H1 (cell line): ENCODE data around the gene STX7. TPM values are rescaled to one million over a fixed set of nuclear protein-coding genes. Genes with fewer than 3 reads are reported as not detected.

ENCODE experiments used
- CTCF ChIA-PET: fragments of 300-600 bp; sonication (Branson Sonifier 250); formaldehyde crosslinking; loops from one replicate; lab custom pipeline; 2021; ENCODE audit not compliant: partially characterized antibody; lab: Charles Lee
- POLR2A ChIA-PET: fragments of 300-600 bp; sonication (Branson Sonifier 250); formaldehyde crosslinking; loops from one replicate; lab custom pipeline; 2021; ENCODE audit warnings: inconsistent platforms; ENCODE audit not compliant: partially characterized antibody; lab: Charles Lee
- DNase-seq, 2 experiments: peaks; one replicate each; pipeline versions ENCODE4 v3.0.0 to v3.0.0-alpha.2; 2010 to 2022; ENCODE audit warnings: low spot score in 2 of 2, low read depth in 1 of 2, mixed read lengths in 1 of 2
- FAIRE-seq: peaks from 2 replicates; lab custom pipeline; 2011; peaks lifted over from hg19 to GRCh38; lab: Jason Lieb, UNC
- H2AFZ ChIP-seq: 2 replicates; pipeline ENCODE4 v1.8.1; 2012; ENCODE audit warnings: low read length, inconsistent platforms
- H2AK5ac ChIP-seq: 2 replicates; pipeline ENCODE4 v1.6.1; 2013; ENCODE audit warnings: low read depth, low read length
- H2BK120ac ChIP-seq: replicated peaks from 2 replicates; pipeline ENCODE3; 2013; ENCODE audit warnings: low read depth, low read length, inconsistent platforms
- H2BK12ac ChIP-seq: 2 replicates; pipeline ENCODE4 v1.6.1; 2013; ENCODE audit warnings: low read depth, low read length
- H2BK15ac ChIP-seq: 2 replicates; pipeline ENCODE4 v1.6.1; 2013; ENCODE audit warnings: low read length
- H2BK20ac ChIP-seq: 2 replicates; pipeline ENCODE4 v1.6.1; 2013; ENCODE audit warnings: low read length
- H2BK5ac ChIP-seq: 2 replicates; pipeline ENCODE4 v1.6.1; 2013; ENCODE audit warnings: low read depth, low read length
- H3K14ac ChIP-seq: 2 replicates; pipeline ENCODE4 v1.6.1; 2013; ENCODE audit warnings: inconsistent platforms; ENCODE audit not compliant: insufficient read length
- H3K18ac ChIP-seq: 2 replicates; pipeline ENCODE4 v1.6.1; 2013; ENCODE audit warnings: low read length; ENCODE audit errors: extremely low read depth
- H3K23ac ChIP-seq: 2 replicates; pipeline ENCODE4 v1.6.1; 2013; ENCODE audit warnings: inconsistent platforms; ENCODE audit not compliant: insufficient read length
- H3K23me2 ChIP-seq: 2 replicates; pipeline ENCODE4 v1.6.1; 2013; ENCODE audit warnings: low read depth, low read length
- H3K27ac ChIP-seq: 2 replicates; pipeline ENCODE4 v1.6.1; 2011; ENCODE audit warnings: low read depth, low read length, inconsistent platforms
- H3K27me3 ChIP-seq, 4 experiments: replicated peaks in 1 of 4; 1 replicate in 1 of 4; 2 replicates in 3 of 4; pipeline versions ENCODE4 v1.6.1 to v1.8.1; 2011 to 2013; ENCODE audit warnings: low read length in 3 of 4, mild to moderate bottlenecking in 3 of 4, inconsistent platforms in 2 of 4, mixed read lengths in 2 of 4, moderate library complexity in 1 of 4; ENCODE audit not compliant: control insufficient read depth in 3 of 4, insufficient read depth in 3 of 4; ENCODE audit errors: extremely low read depth in 1 of 4
- H3K36me3 ChIP-seq, 4 experiments: 2 replicates each; pipeline versions ENCODE4 v1.6.1 to v1.8.1; 2011 to 2013; ENCODE audit warnings: mild to moderate bottlenecking in 4 of 4, low read length in 3 of 4, moderate library complexity in 2 of 4, control low read depth in 1 of 4, inconsistent platforms in 1 of 4; ENCODE audit not compliant: insufficient read depth in 4 of 4, control insufficient read depth in 2 of 4
- H3K4ac ChIP-seq: replicated peaks from 2 replicates; pipeline ENCODE3; 2013; ENCODE audit warnings: low read length, low read depth, mixed read lengths, inconsistent platforms; ENCODE audit not compliant: insufficient read length
- H3K4me1 ChIP-seq, 4 experiments: replicated peaks in 1 of 4; 1 replicate in 1 of 4; 2 replicates in 3 of 4; pipeline versions ENCODE4 v1.6.1 to v1.8.1; 2011 to 2013; ENCODE audit warnings: low read length in 3 of 4, inconsistent platforms in 2 of 4, mixed read lengths in 1 of 4; ENCODE audit not compliant: insufficient read depth in 4 of 4, control insufficient read depth in 3 of 4
- H3K4me2 ChIP-seq, 2 experiments: 2 replicates each; pipeline versions ENCODE4 v1.6.1 to v1.8.1; 2011 to 2013; ENCODE audit warnings: low read depth in 2 of 2, low read length in 2 of 2, control low read depth in 1 of 2, inconsistent platforms in 1 of 2, mild to moderate bottlenecking in 1 of 2; ENCODE audit not compliant: insufficient read depth in 1 of 2
- H3K4me3 ChIP-seq, 4 experiments: fragments of 200-600, 300-600 bp in 1 of 4; sonication (generic), shearing (Covaris generic), sonication (Bioruptor Twin) in 1 of 4; 2 replicates each; pipeline versions ENCODE4 v1.5.1 to v1.8.1; 2011 to 2016; ENCODE audit warnings: low read length in 4 of 4, low read depth in 3 of 4, control low read depth in 2 of 4, inconsistent platforms in 2 of 4, mild to moderate bottlenecking in 2 of 4, mixed read lengths in 1 of 4, moderate library complexity in 1 of 4; ENCODE audit not compliant: insufficient read depth in 2 of 4; ENCODE audit errors: extremely low read depth in 1 of 4
- H3K56ac ChIP-seq: replicated peaks from 2 replicates; pipeline ENCODE3; 2013; ENCODE audit warnings: low read depth, mild to moderate bottlenecking, mixed read lengths, low read length, inconsistent platforms; ENCODE audit not compliant: insufficient read length
- H3K79me1 ChIP-seq: 2 replicates; pipeline ENCODE4 v1.6.1; 2013; ENCODE audit warnings: low read depth, low read length, control low read depth
- H3K79me2 ChIP-seq, 2 experiments: 2 replicates each; pipeline versions ENCODE4 v1.6.1 to v1.8.1; 2012 to 2013; ENCODE audit warnings: low read length in 2 of 2, mild to moderate bottlenecking in 2 of 2, inconsistent platforms in 1 of 2; ENCODE audit not compliant: insufficient read depth in 2 of 2, control insufficient read depth in 1 of 2
- H3K9ac ChIP-seq, 4 experiments: replicated peaks in 1 of 4; 1 replicate in 1 of 4; 2 replicates in 3 of 4; pipeline versions ENCODE4 v1.6.1 to v1.8.1; 2011 to 2013; ENCODE audit warnings: low read depth in 3 of 4, low read length in 3 of 4, control low read depth in 2 of 4, mild to moderate bottlenecking in 2 of 4, moderate library complexity in 2 of 4, inconsistent platforms in 1 of 4; ENCODE audit errors: extremely low read depth in 1 of 4
- H3K9me3 ChIP-seq, 2 experiments: 2 replicates each; pipeline versions ENCODE4 v1.6.1 to v1.8.1; 2012 to 2013; ENCODE audit warnings: mild to moderate bottlenecking in 2 of 2, moderate library complexity in 2 of 2, control low read depth in 1 of 2, inconsistent platforms in 1 of 2, low read depth in 1 of 2, low read length in 1 of 2, mixed read lengths in 1 of 2; ENCODE audit not compliant: insufficient read depth in 2 of 2
- H4K20me1 ChIP-seq, 2 experiments: replicated peaks in 1 of 2; 2 replicates each; pipeline versions ENCODE3 to v1.8.1; 2011 to 2013; ENCODE audit warnings: inconsistent platforms in 2 of 2, low read length in 2 of 2, mild to moderate bottlenecking in 1 of 2; ENCODE audit not compliant: insufficient read depth in 2 of 2, control insufficient read depth in 1 of 2
- H4K5ac ChIP-seq: 2 replicates; pipeline ENCODE4 v1.6.1; 2013; ENCODE audit warnings: low read length, low read depth, mixed read lengths, inconsistent platforms; ENCODE audit not compliant: insufficient read length
- H4K8ac ChIP-seq: 2 replicates; pipeline ENCODE4 v1.8.0; 2013; ENCODE audit warnings: mild to moderate bottlenecking, moderate library complexity, low read length, inconsistent platforms; ENCODE audit not compliant: insufficient read depth; ENCODE audit errors: extremely low read depth
- H4K91ac ChIP-seq: replicated peaks from 2 replicates; pipeline ENCODE3; 2013; ENCODE audit warnings: low read length, mixed read lengths, inconsistent platforms; ENCODE audit not compliant: insufficient read length
- CTBP2 ChIP-seq: IDR thresholded peaks from 2 replicates; pipeline ENCODE4 v1.7.0; 2011; ENCODE audit warnings: borderline replicate concordance, mild to moderate bottlenecking, moderate library complexity, mixed read lengths, low read length; ENCODE audit not compliant: insufficient read depth, insufficient read length
- CTCF ChIP-seq, 3 experiments: IDR thresholded peaks; 1 replicate in 2 of 3; 2 replicates in 1 of 3; pipeline versions ENCODE4 v1.5.1 to v1.6.1; 2011; ENCODE audit warnings: low read length in 3 of 3, mild to moderate bottlenecking in 3 of 3, inconsistent platforms in 2 of 3, low read depth in 1 of 3, moderate library complexity in 1 of 3; ENCODE audit not compliant: insufficient read depth in 1 of 3; ENCODE audit errors: control extremely low read depth in 1 of 3
- EP300 ChIP-seq, 2 experiments: IDR thresholded peaks; 1 replicate in 1 of 2; 2 replicates in 1 of 2; pipeline ENCODE4 v1.6.1; 2011 to 2012; ENCODE audit warnings: low read depth in 2 of 2, low read length in 2 of 2, mild to moderate bottlenecking in 2 of 2, borderline replicate concordance in 1 of 2, inconsistent platforms in 1 of 2, moderate library complexity in 1 of 2
- JUND ChIP-seq: IDR thresholded peaks from 2 replicates; pipeline ENCODE4 v1.6.1; 2011; ENCODE audit warnings: mild to moderate bottlenecking, improper control_type of control experiment, low read length
- KDM1A ChIP-seq: fragments of 200-600, 300-600 bp; sonication (generic); IDR thresholded peaks from 2 replicates; pipeline ENCODE4 v1.7.1; 2016; ENCODE audit warnings: mild to moderate bottlenecking, low read length, borderline replicate concordance
- NANOG ChIP-seq: IDR thresholded peaks from 2 replicates; pipeline ENCODE4 v1.6.1; 2011; ENCODE audit warnings: low read length, low read depth, mild to moderate bottlenecking, inconsistent platforms; ENCODE audit not compliant: insufficient read depth, poor library complexity, severe bottlenecking
- PHF8 ChIP-seq: fragments of 200-600 bp; sonication (generic); conservative IDR thresholded peaks from 2 replicates; pipeline ENCODE4 v1.7.1; 2012; ENCODE audit warnings: low read depth, mild to moderate bottlenecking, inconsistent platforms, low read length, moderate library complexity
- POLR2A ChIP-seq, 2 experiments: IDR thresholded peaks; 1 replicate in 1 of 2; 2 replicates in 1 of 2; pipeline ENCODE4 v1.6.1; 2011; ENCODE audit warnings: low read depth in 2 of 2, low read length in 2 of 2, mild to moderate bottlenecking in 2 of 2; ENCODE audit errors: control extremely low read depth in 1 of 2
- RXRA ChIP-seq: IDR thresholded peaks from 2 replicates; pipeline ENCODE4 v1.6.1; 2011; ENCODE audit warnings: low read depth, mild to moderate bottlenecking, low read length, moderate library complexity; ENCODE audit not compliant: insufficient read depth
- TEAD4 ChIP-seq: IDR thresholded peaks from 2 replicates; pipeline ENCODE4 v1.6.1; 2012; ENCODE audit warnings: low read depth, low read length, inconsistent platforms, mixed read lengths
- ZNF274 ChIP-seq: IDR thresholded peaks from 2 replicates; pipeline ENCODE4 v1.7.0; 2012; ENCODE audit warnings: low read length, borderline replicate concordance; ENCODE audit errors: extremely low read depth
- WGBS, 2 experiments: shearing (Covaris generic) in 1 of 2; methylation state at CpG; one replicate each; pipeline versions ENCODE4 v1.1.6 to v1.1.7; 2013 to 2015; ENCODE audit warnings: low lambda C conversion rate in 2 of 2, mixed read lengths in 2 of 2, inconsistent platforms in 1 of 2, low coverage in 1 of 2, missing lambda C conversion rate in 1 of 2; ENCODE audit not compliant: insufficient replicate concordance in 2 of 2, insufficient coverage in 1 of 2, insufficient read length in 1 of 2; ENCODE audit errors: extremely low coverage in 1 of 2, missing lambda C conversion rate in 1 of 2; 5-methylcytosine and 5-hydroxymethylcytosine counted together
- polyA plus RNA-seq, 7 experiments: library from polyadenylated mRNA; depleted of rRNA in 3 of 7; stranded (reverse) in 5 of 7; unstranded in 2 of 7; fragments of >200 nt in 5 of 7; fragments of 200-250 nt in 2 of 7; gene quantifications; 1 replicate in 5 of 7; 2 replicates in 1 of 7; 4 replicates in 1 of 7; pipeline versions ENCODE4 v1.2.1 to v1.2.3, GENCODE V29; 2011 to 2013; ENCODE audit warnings: missing spikeins in 2 of 7, mixed read lengths in 2 of 7
- total RNA-seq: library from RNA; stranded (reverse); fragmentation: NEBNext Ultra II Directional; extraction: Animal tissue kit (Norgen Biotek cat#: 25700); gene quantifications from 2 replicates; pipeline ENCODE4 v1.2.1, GENCODE V29; 2021

Gene STX7
- total and polyA plus RNA-seq, 2 of the 8 experiments (the other 6 are each of a cell fraction or from before 2014, with no cell fraction given) = 5.7 to 27.9 TPM

DNA sequence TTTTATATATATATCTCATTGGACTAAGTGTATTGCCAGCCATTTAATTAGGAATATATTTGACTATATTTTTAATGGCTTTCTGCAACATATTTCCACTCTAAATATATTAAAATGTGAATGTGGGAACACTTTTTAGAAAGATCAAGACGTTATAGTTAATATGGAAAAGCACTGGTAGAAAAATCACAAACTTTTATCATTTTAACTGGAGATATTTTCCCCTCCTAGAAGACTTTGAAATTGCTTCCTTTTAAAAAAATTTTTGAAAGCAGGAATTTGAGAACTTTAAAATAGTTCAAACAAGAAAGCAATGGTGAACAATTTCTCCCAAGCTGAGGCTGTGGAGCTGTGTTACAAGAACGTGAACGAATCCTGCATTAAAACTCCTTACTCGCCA, 25.1 kb upstream of the STX7 start, which contains the start of gene TAAR9:
Gene TAAR9, plus strand, starts transcription at position 301 of the 400 bp plus-strand sequence. Its CDS starts 13 bp downstream, at position 314.
- no peak within 1 kb of the TSS for H4K91ac ChIP-seq
- no peaks in the 10 kb centered on the region for H3K79me2 ChIP-seq
- no peak within 1 kb of the TSS for H3K4me3 ChIP-seq
- POLR2A ChIA-PET = no interaction called here
- no peak within 1 kb of the TSS for H2BK20ac ChIP-seq
- H3K4ac ChIP-seq = no peak within 1 kb of the TSS
- no peak within 1 kb of the TSS for H3K14ac ChIP-seq
- H3K4me2 ChIP-seq = no peak within 1 kb of the TSS
- H2AFZ ChIP-seq = peak within 1 kb of the TSS; percentile 73; the same call in 1 of the 2 replicates
- no peak within 1 kb of the TSS for H4K8ac ChIP-seq
- no peaks in the 10 kb centered on the region for H3K79me1 ChIP-seq
- H4K20me1 ChIP-seq = no peaks in the 10 kb centered on the region
- 91% methylated on average over 4 of the region's 4 CpGs; no CpG with 5 or more reads in 1 of the 2 experiments for whole genome bisulfite sequencing, 2 experiments
- no peak within 1 kb of the TSS for H4K5ac ChIP-seq
- no peaks in the 10 kb centered on the region for H3K4me1 ChIP-seq
- H2BK15ac ChIP-seq = no peak within 1 kb of the TSS; the same call in 1 of the 2 replicates
- CTCF ChIA-PET = interaction anchor here (1.3 to 4.1 kb wide), 5 partner anchors 8 to 260 kb away, joined by 3 to 11 read pairs (median 7); partner anchors contain the start of gene SLC18B1
- H3K9me3 ChIP-seq = no peaks in the 10 kb centered on the region
- no peak within 1 kb of the TSS for H3K9ac ChIP-seq
- no peak within 1 kb of the TSS for H3K56ac ChIP-seq
- H3K27ac ChIP-seq = no peak within 1 kb of the TSS
- no peak within 1 kb of the TSS for H2BK5ac ChIP-seq
- H2AK5ac ChIP-seq = no peak within 1 kb of the TSS
- no peaks in the 10 kb centered on the region for H3K23me2 ChIP-seq
- DNase-seq (no peak), FAIRE-seq (no peak)
- H3K18ac ChIP-seq = no peak within 1 kb of the TSS
- H2BK12ac ChIP-seq = no peak within 1 kb of the TSS
- no peaks in the 10 kb centered on the region for H3K27me3 ChIP-seq
- H2BK120ac ChIP-seq = no peak within 1 kb of the TSS
- no peaks in the 10 kb centered on the region for H3K36me3 ChIP-seq
- H3K23ac ChIP-seq = no peak within 1 kb of the TSS
- no peak for TF ChIP-seq KDM1A
- no peak for TF ChIP-seq CTBP2
- no peak for TF ChIP-seq NANOG
- TF ChIP-seq RXRA = no peak
- TF ChIP-seq JUND = no peak
- no peak for TF ChIP-seq EP300 (IDR thresholded peaks at IDR 0.05; ENCODE audit: borderline replicate concordance in 1 of 2, low read depth in 2 of 2, low read length in 2 of 2)
- TF ChIP-seq ZNF274 = no peak
- no peak for TF ChIP-seq CTCF (IDR thresholded peaks at IDR 0.05; ENCODE audit: control extremely low read depth in 1 of 3, insufficient read depth in 1 of 3, low read depth in 1 of 3, low read length in 3 of 3)
- TF ChIP-seq POLR2A (IDR thresholded peaks at IDR 0.05; ENCODE audit: control extremely low read depth in 1 of 2, low read depth in 2 of 2, low read length in 2 of 2) = no peak
- no peak for TF ChIP-seq TEAD4
- TF ChIP-seq PHF8 = no peak
